ENCODE results near the gene ZNF266. TPM values are rescaled to one million over a fixed set of nuclear protein-coding genes. Genes with fewer than 3 reads are reported as not detected.

Gene ZNF266
- total RNA-seq, 1 experiment from 2014 or later = 14.7 TPM

- Histone ChIP-seq H3K23me2 (ENCODE audit: insufficient read length, low read depth, low read length, poor library complexity, severe bottlenecking) (no peaks in the 10 kb centered on the region), H3K18ac (ENCODE audit: insufficient read length, low read depth, low read length) (no peak overlapping the region), H2AK5ac (ENCODE audit: insufficient read length, low read length) (no peak overlapping the region), H3K4me1 (ENCODE audit: insufficient read depth, low read length) (no peaks in the 10 kb centered on the region), H3T11ph (ENCODE audit: low read length) (no peak overlapping the region), H4K20me1 (ENCODE audit: control insufficient read depth, insufficient read depth, insufficient read length) (no peaks in the 10 kb centered on the region), H2BK120ac (ENCODE audit: low read depth, low read length, poor library complexity, severe bottlenecking) (no peak overlapping the region), H3K79me2 (ENCODE audit: insufficient read depth, low read length) (no peaks in the 10 kb centered on the region; the same call in 1 of the 2 replicates), H3K9me3 (ENCODE audit: control insufficient read depth, low read depth, low read length) (peaks cover 86% of the 10 kb centered on the region), H3K4me2 (ENCODE audit: insufficient read depth, insufficient read length, low read length) (no peak overlapping the region), H2BK12ac (ENCODE audit: insufficient read length, low read depth, low read length) (no peak overlapping the region), H2BK5ac (ENCODE audit: insufficient read length, low read length) (no peak overlapping the region), H3K14ac (ENCODE audit: insufficient read depth, low read length) (no peak overlapping the region), H2AFZ (ENCODE audit: low read length) (no peak overlapping the region), H4K91ac (ENCODE audit: insufficient read length, low read depth, low read length) (no peak overlapping the region), H3K4ac (ENCODE audit: low read depth, low read length) (no peak overlapping the region), H3K79me1 (ENCODE audit: insufficient read depth, low read depth, low read length, poor library complexity, severe bottlenecking) (no peaks in the 10 kb centered on the region), H2BK20ac (ENCODE audit: low read depth, low read length, poor library complexity, severe bottlenecking) (no peak overlapping the region), H2BK15ac (ENCODE audit: low read depth, low read length) (no peak overlapping the region), H4K5ac (ENCODE audit: insufficient read length, low read depth, low read length) (no peak overlapping the region), H3K9ac (ENCODE audit: extremely low read depth, insufficient read length, low read length) (no peak overlapping the region), H3K23ac (ENCODE audit: insufficient read length, low read depth, low read length) (no peak overlapping the region), H4K8ac (replicated peaks; ENCODE audit: insufficient read length, low read depth, low read length) (no peak overlapping the region), H3K27me3 (ENCODE audit: insufficient read depth, low read length) (no peaks in the 10 kb centered on the region), H3K27ac (ENCODE audit: insufficient read length, low read depth, low read length) (no peak overlapping the region), H3K56ac (ENCODE audit: insufficient read length, low read depth, low read length) (no peak overlapping the region)
- no peak for DNase-seq
- WGBS (ENCODE audit: extremely low coverage, insufficient read length, low lambda C conversion rate) = no CpG with 5 or more reads among the region's 7 CpGs
- Mint-ChIP-seq H3K4me1 (no peaks in the 10 kb centered on the region), H3K9me3 (peaks cover 95 to 98% of the 10 kb centered on the region in 2 experiments), H3K27me3 (ENCODE audit: low read depth) (0 out of 2 replicates have a peak, but pooled peaks cover 1% of the 10 kb centered on the region), H3K36me3 (ENCODE audit: insufficient read depth in 1 of 3, low read depth in 3 of 3) (peaks cover 5 to 15% (median 7%) of the 10 kb centered on the region in 3 experiments; a peak in 6 of 7 replicates), H3K4me3 (no peak overlapping the region), H3K27ac (no peak overlapping the region)
- TF ChIP-seq CTCF (conservative IDR thresholded peaks at IDR 0.05) = no peak
Measured at GRCh38 chr19:9467161-9467560, 31.8 kb upstream of the ZNF266 start.

Data from H9 (cell line).